ENCODE data around the gene MLPH. TPM values are rescaled to one million over a fixed set of nuclear protein-coding genes. Genes with fewer than 3 reads are reported as not detected.

The MLPH gene
- total RNA-seq, 4 donors from 2014 or later: 5.3 to 8.7 (median 7.8) TPM

- peaks cover 0 to 29% (median 18%) of the 10 kb centered on the region in 4 donors for H3K9me3 ChIP-seq
- WGBS: 87% methylated on average over 7 of the region's 8 CpGs
- H3K27ac ChIP-seq (replicated peaks in 1 of 4): no peak overlapping the region
- H3K36me3 ChIP-seq: peaks cover 0 to 4% (median 0%) of the 10 kb centered on the region in 4 donors
- TF ChIP-seq CTCF (IDR thresholded peaks at IDR 0.05): no peak
- TF ChIP-seq POLR2AphosphoS5 (IDR thresholded peaks at IDR 0.05): no peak
- no peak overlapping the region for H3K4me3 ChIP-seq
- no peak for DNase-seq (ENCODE audit: extremely low spot score)
- intact Hi-C loops (cut with DNase I): no loop called here
- peaks cover 0 to 39% (median 2%) of the 10 kb centered on the region in 4 donors for H3K27me3 ChIP-seq
- peaks cover 10 to 12% (median 11%) of the 10 kb centered on the region in 4 donors for H3K4me1 ChIP-seq
These were observed 4.6 kb downstream of the MLPH start for GRCh38 chr2:237491515-237492118.

- H3K27me3 ChIP-seq: peaks cover 0 to 34% (median 0%) of the 10 kb centered on the region in 4 donors
- TF ChIP-seq EP300 (IDR thresholded peaks at IDR 0.05) (no peak), POLR2AphosphoS5 (IDR thresholded peaks at IDR 0.05) (no peak), CTCF (IDR thresholded peaks at IDR 0.05) (no peak), POLR2A (IDR thresholded peaks at IDR 0.05; ENCODE audit: low read depth) (no peak)
- H3K4me3 ChIP-seq: no peak overlapping the region
- peaks cover 0 to 29% (median 18%) of the 10 kb centered on the region in 4 donors for H3K9me3 ChIP-seq
- peaks cover 0 to 4% (median 0%) of the 10 kb centered on the region in 4 donors for H3K36me3 ChIP-seq
- DNase-seq (ENCODE audit: extremely low spot score): no peak
- peaks cover 3 to 5% (median 4%) of the 10 kb centered on the region in 4 donors for H3K4me1 ChIP-seq
- no peak overlapping the region for H3K27ac ChIP-seq (replicated peaks in 1 of 4)
- intact Hi-C loops (cut with DNase I): no loop called here
- 94% methylated on average over 6 of the region's 6 CpGs for WGBS
These were observed 5.3 kb downstream of the MLPH start for GRCh38 chr2:237492137-237492890.

GRCh38 chr2:237494066-237494465 lies 7.0 kb downstream of the MLPH start:
- no peak for DNase-seq (ENCODE audit: extremely low spot score)
- TF ChIP-seq CTCF (IDR thresholded peaks at IDR 0.05): no peak
- TF ChIP-seq EP300 (IDR thresholded peaks at IDR 0.05): no peak
- TF ChIP-seq POLR2AphosphoS5 (IDR thresholded peaks at IDR 0.05): no peak
- TF ChIP-seq POLR2A (IDR thresholded peaks at IDR 0.05; ENCODE audit: low read depth): no peak
- intact Hi-C loops (cut with DNase I): no loop called here
- Histone ChIP-seq H3K27me3 (peaks cover 0 to 17% (median 0%) of the 10 kb centered on the region in 4 donors), H3K36me3 (peaks cover 0 to 4% (median 0%) of the 10 kb centered on the region in 4 donors), H3K4me1 (peaks cover 0 to 4% (median 0%) of the 10 kb centered on the region in 4 donors), H3K4me3 (no peak overlapping the region), H3K9me3 (peaks cover 0 to 29% (median 18%) of the 10 kb centered on the region in 4 donors), H3K27ac (replicated peaks in 1 of 4) (no peak overlapping the region)
- WGBS: 82% methylated on average over 5 of the region's 5 CpGs

- DNase-seq (ENCODE audit: extremely low spot score): no peak
- Histone ChIP-seq H3K9me3 (peaks cover 0 to 20% (median 15%) of the 10 kb centered on the region in 4 donors), H3K4me3 (no peak overlapping the region), H3K4me1 (no peaks in the 10 kb centered on the region), H3K36me3 (peaks cover 0 to 4% (median 0%) of the 10 kb centered on the region in 4 donors), H3K27me3 (peaks cover 0 to 18% (median 0%) of the 10 kb centered on the region in 4 donors), H3K27ac (replicated peaks in 1 of 4) (no peak overlapping the region)
- intact Hi-C loops (cut with DNase I): no loop called here
- WGBS: 89% methylated on average over 18 of the region's 21 CpGs
- TF ChIP-seq CTCF (IDR thresholded peaks at IDR 0.05): no peak
These were observed 8.6 kb downstream of the MLPH start for GRCh38 chr2:237495521-237496117.
